HEK293T (cell line): ENCODE results near the gene LMAN2.

Experiments used
- BHLHE40 ChIP-seq: fragments of 450-650 bp; IDR thresholded peaks from 2 replicates; pipeline ENCODE4 v1.6.1; 2016; ENCODE audit warnings: mild to moderate bottlenecking, moderate library complexity, borderline replicate concordance
- ELF4 ChIP-seq: fragments of 450-650 bp; IDR thresholded peaks from 2 replicates; pipeline ENCODE4 v1.6.1; 2017; ENCODE audit warnings: antibody characterized with exemption
- FOXA1 ChIP-seq: fragments of 450-650 bp; IDR thresholded peaks from 2 replicates; pipeline ENCODE4 v1.6.1; 2016; ENCODE audit warnings: mild to moderate bottlenecking
- FOXM1 ChIP-seq: fragments of 450-650 bp; IDR thresholded peaks from 2 replicates; pipeline ENCODE4 v1.6.1; 2017; ENCODE audit warnings: mild to moderate bottlenecking, borderline replicate concordance
- TARDBP ChIP-seq: fragments of 450-650 bp; IDR thresholded peaks from 2 replicates; pipeline ENCODE4 v1.6.1; 2016

- TF ChIP-seq FOXA1 (no peak), TARDBP (no peak), BHLHE40 (no peak), ELF4 (no peak), FOXM1 (no peak)
Measured at GRCh38 chr5:177370488-177371119, 19.1 kb upstream of the LMAN2 start.
